ENCODE data around the gene NT5E. TPM values are rescaled to one million over a fixed set of nuclear protein-coding genes. Genes with fewer than 3 reads are reported as not detected.

NT5E gene
- total and polyA plus RNA-seq, 2 donors (not counting 3 experiments of a cell fraction or from before 2014, with no cell fraction given), result 59.3 to 115 TPM

DNA sequence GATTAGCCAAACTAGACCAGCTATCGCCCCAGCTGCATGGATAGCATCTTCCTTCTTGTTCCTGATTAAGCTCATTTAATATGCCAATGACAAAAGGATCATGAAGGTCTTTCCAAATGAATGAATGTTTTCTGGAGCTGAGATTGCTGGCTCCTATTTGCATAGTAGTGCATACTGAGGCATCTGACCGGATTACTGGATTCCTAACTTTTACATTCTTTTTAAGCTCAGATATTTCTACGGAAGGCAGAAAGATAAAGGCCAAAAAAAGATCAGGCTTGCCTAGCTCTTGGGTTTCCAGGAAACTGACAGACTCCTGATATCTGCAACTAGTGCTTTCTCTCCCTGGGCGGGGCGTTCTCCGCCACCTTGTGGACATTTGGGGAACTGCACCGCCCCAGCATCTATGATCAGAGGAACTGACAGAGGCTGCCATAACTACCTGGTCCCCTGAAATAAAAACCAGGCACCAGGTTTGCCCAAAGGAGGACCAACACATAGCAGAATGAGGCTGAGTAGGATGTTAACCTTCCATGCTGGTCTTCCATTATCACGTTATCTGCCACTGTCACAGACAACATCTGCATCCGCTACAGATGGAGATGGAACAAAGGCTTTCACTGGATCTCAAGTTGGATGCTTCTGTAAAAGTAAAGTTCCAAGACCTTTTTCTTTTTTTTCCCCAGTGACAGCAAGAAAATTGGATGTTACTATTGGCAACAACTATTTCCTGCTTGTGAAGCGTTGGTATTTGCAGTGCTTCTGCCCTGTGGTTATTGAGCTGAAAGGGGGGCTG lies 33.2 kb downstream of the NT5E start:
- ChIA-PET POLR2A (interaction anchor here (0.9 to 1.6 kb wide), 4 partner anchors 19 to 196 kb away, joined by 3 to 6 read pairs (median 5); partner anchors contain the start of gene NT5E), CTCF (interaction anchor here (0.6 to 13.9 kb wide), 50 partner anchors 9 to 885 kb away, joined by 3 to 541 read pairs (median 6); partner anchors contain the start of gene NT5E)
- no peak overlapping the region for H3K4me3 ChIP-seq (replicated peaks in 1 of 3; ENCODE audit: insufficient read depth in 1 of 3, low read depth in 1 of 3, low read length in 3 of 3)
- peak overlapping the region; percentile 6 for H3K4me2 ChIP-seq (ENCODE audit: insufficient read depth, low read length)
- H3K9ac ChIP-seq (replicated peaks; ENCODE audit: extremely low read depth, insufficient read depth, low read length), result peak overlapping the region; percentile 19
- DNase-seq (ENCODE audit: low read depth, low spot score) (peak; percentile 80), FAIRE-seq (peak; percentile 85)
- no peaks in the 10 kb centered on the region for H3K27me3 ChIP-seq (ENCODE audit: control insufficient read depth in 2 of 2, insufficient read depth in 2 of 2, low read length in 2 of 2)
- H4K20me1 ChIP-seq (replicated peaks; ENCODE audit: control insufficient read depth, extremely low read depth, insufficient read depth, low read length), result no peaks in the 10 kb centered on the region
- no peaks in the 10 kb centered on the region for H3K79me2 ChIP-seq (ENCODE audit: control insufficient read depth, insufficient read depth, low read length)
- dilution Hi-C loops (cut with MboI; ENCODE audit: extremely low pct_ligation_motif_present, low sequenced_read_pairs), result no loop called here
- H3K36me3 ChIP-seq (ENCODE audit: control insufficient read depth in 2 of 2, extremely low read depth in 1 of 2, insufficient read depth in 2 of 2, low read length in 2 of 2), result peaks cover 0 to 9% of the 10 kb centered on the region in 2 experiments
- intact Hi-C loops (cut with micrococcal nuclease), result loop anchor here (1.0 to 2.0 kb wide), 6 partner anchors 19 to 128 kb away; partner anchors contain the start of gene NT5E
- H3K27ac ChIP-seq (ENCODE audit: insufficient read depth, low read depth, low read length), result peak overlapping the region; percentile 12
- TF ChIP-seq GATA2 (IDR thresholded peaks at IDR 0.05; ENCODE audit: insufficient read depth, insufficient read length, low read depth, low read length), result peak; percentile 31
- TF ChIP-seq FOS (IDR thresholded peaks at IDR 0.05; ENCODE audit: borderline replicate concordance, insufficient read depth, low read length), result no peak
- no peak for TF ChIP-seq POLR2AphosphoS5 (IDR thresholded peaks at IDR 0.05; ENCODE audit: insufficient read depth, low read depth, low read length)
- no peak for TF ChIP-seq POLR2A (IDR thresholded peaks at IDR 0.05; ENCODE audit: low read depth, low read length)
- no peak for TF ChIP-seq MYC (IDR thresholded peaks at IDR 0.05; ENCODE audit: low read depth, low read length)
- TF ChIP-seq, protein P1, sequence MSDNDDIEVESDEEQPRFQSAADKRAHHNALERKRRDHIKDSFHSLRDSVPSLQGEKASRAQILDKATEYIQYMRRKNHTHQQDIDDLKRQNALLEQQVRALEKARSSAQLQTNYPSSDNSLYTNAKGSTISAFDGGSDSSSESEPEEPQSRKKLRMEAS (IDR thresholded peaks at IDR 0.05; ENCODE audit: insufficient read depth, insufficient read length), result no peak
- TF ChIP-seq, protein P2, sequence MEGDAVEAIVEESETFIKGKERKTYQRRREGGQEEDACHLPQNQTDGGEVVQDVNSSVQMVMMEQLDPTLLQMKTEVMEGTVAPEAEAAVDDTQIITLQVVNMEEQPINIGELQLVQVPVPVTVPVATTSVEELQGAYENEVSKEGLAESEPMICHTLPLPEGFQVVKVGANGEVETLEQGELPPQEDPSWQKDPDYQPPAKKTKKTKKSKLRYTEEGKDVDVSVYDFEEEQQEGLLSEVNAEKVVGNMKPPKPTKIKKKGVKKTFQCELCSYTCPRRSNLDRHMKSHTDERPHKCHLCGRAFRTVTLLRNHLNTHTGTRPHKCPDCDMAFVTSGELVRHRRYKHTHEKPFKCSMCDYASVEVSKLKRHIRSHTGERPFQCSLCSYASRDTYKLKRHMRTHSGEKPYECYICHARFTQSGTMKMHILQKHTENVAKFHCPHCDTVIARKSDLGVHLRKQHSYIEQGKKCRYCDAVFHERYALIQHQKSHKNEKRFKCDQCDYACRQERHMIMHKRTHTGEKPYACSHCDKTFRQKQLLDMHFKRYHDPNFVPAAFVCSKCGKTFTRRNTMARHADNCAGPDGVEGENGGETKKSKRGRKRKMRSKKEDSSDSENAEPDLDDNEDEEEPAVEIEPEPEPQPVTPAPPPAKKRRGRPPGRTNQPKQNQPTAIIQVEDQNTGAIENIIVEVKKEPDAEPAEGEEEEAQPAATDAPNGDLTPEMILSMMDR (IDR thresholded peaks at IDR 0.05; ENCODE audit: extremely low read depth in 1 of 2, insufficient read depth in 1 of 2, low read depth in 1 of 2, low read length in 2 of 2), result peak; percentile 96 to 98
- no peak for TF ChIP-seq EZH2 (IDR thresholded peaks at IDR 0.05; ENCODE audit: borderline replicate concordance, low read depth, low read length, severe bottlenecking)
- no peak for TF ChIP-seq JUN (IDR thresholded peaks at IDR 0.05; ENCODE audit: borderline replicate concordance, insufficient read depth, insufficient read length, low read depth)
- peak overlapping the region; percentile 22 for H2AFZ ChIP-seq (ENCODE audit: low read depth, low read length)
- BruUV-seq (replicated peaks), result no TSS peak
- no peaks in the 10 kb centered on the region for H3K9me1 ChIP-seq (replicated peaks; ENCODE audit: control insufficient read depth, extremely low read depth, insufficient read depth, low read length)
- H3K4me1 ChIP-seq (ENCODE audit: control insufficient read depth, extremely low read depth, insufficient read depth, low read length), result peaks cover 7% of the 10 kb centered on the region
- H3K9me3 ChIP-seq (replicated peaks; ENCODE audit: control insufficient read depth, insufficient read depth, low read length), result no peaks in the 10 kb centered on the region
